M059J (cell line): Measurements from ENCODE around the gene ISYNA1. TPM values are rescaled to one million over a fixed set of nuclear protein-coding genes. Genes with fewer than 3 reads are reported as not detected.

Experiments
- DNase-seq: peaks from one replicate; pipeline ENCODE4 v3.0.0-alpha.2; 2012; ENCODE audit warnings: low read depth
- total RNA-seq: library from RNA; depleted of rRNA; stranded (reverse); fragments of >200 nt; shearing (Covaris generic); gene quantifications from 2 replicates; pipeline ENCODE4 v1.2.3, GENCODE V29; 2014

The ISYNA1 gene
- total RNA-seq, 1 experiment from 2014 or later, result 6.2 TPM

- DNase-seq, result no peak
These were observed 6.4 kb downstream of the ISYNA1 start for GRCh38 chr19:18431351-18432197.

- DNase-seq, result no peak
These were observed 7.4 kb downstream of the ISYNA1 start for GRCh38 chr19:18430417-18431144.

- DNase-seq, result no peak
These were observed 8.1 kb downstream of the ISYNA1 start for GRCh38 chr19:18429717-18430416.

- peak; percentile 86 for DNase-seq
These were observed 8.9 kb downstream of the ISYNA1 start for GRCh38 chr19:18428787-18429674.

GRCh38 chr19:18428173-18428786, 9.7 kb downstream of the ISYNA1 start:
- DNase-seq, result no peak

GRCh38 chr19:18427743-18428113, 10.2 kb downstream of the ISYNA1 start:
- DNase-seq, result no peak

- no peak for DNase-seq
These were observed 10.7 kb downstream of the ISYNA1 start for GRCh38 chr19:18427080-18427742.

GRCh38 chr19:18426416-18426767, 11.5 kb downstream of the ISYNA1 start:
- DNase-seq, result no peak

- peak; percentile 43 for DNase-seq
These were observed 12.2 kb downstream of the ISYNA1 start for GRCh38 chr19:18425515-18426415.

- no peak for DNase-seq
These were observed 12.9 kb downstream of the ISYNA1 start for GRCh38 chr19:18424890-18425514.

GRCh38 chr19:18424122-18424889, 13.6 kb downstream of the ISYNA1 start:
- DNase-seq, result no peak

GRCh38 chr19:18423258-18424020, 14.5 kb downstream of the ISYNA1 start:
- no peak for DNase-seq

GRCh38 chr19:18422530-18423191, 15.3 kb downstream of the ISYNA1 start:
- no peak for DNase-seq

GRCh38 chr19:18421371-18421959, 16.5 kb downstream of the ISYNA1 start:
- no peak for DNase-seq

GRCh38 chr19:18420930-18421329, 17.0 kb downstream of the ISYNA1 start:
- DNase-seq, result no peak

- no peak for DNase-seq
These were observed 18.1 kb downstream of the ISYNA1 start for GRCh38 chr19:18419699-18420460.
